ENCODE data around the gene ENTPD8. TPM values are rescaled to one million over a fixed set of nuclear protein-coding genes. Genes with fewer than 3 reads are reported as not detected.
A peak's percentile ranks its signal among the peaks of the same experiment; 100 is the strongest.
"Not testable (repeated sequence)": the region's sequence is repeated elsewhere in the genome, so short reads cannot be mapped to it uniquely, and the experiment has no call there.

The ENTPD8 gene
- total RNA-seq, 2 experiments from 2014 or later, result not detected

GRCh38 chr9:137422604-137423513, 18.3 kb downstream of the ENTPD8 start, which contains the start of the genes EXD3 and NOXA1:
EXD3 (minus strand) TSS chr9:137423162; CDS start chr9:137395357, 27,805 bp downstream.
NOXA1 (plus strand) TSS chr9:137423393; CDS start chr9:137423530, 137 bp downstream.
- H3K36me3 Mint-ChIP-seq, result peaks cover 2% of the 10 kb centered on the region
- peaks cover 11% of the 10 kb centered on the region for H3K27me3 Mint-ChIP-seq

GRCh38 chr9:137421838-137422603, 19.1 kb downstream of the ENTPD8 start:
- peaks cover 2% of the 10 kb centered on the region for H3K36me3 Mint-ChIP-seq
- H3K4me1 Mint-ChIP-seq, result peaks cover 13% of the 10 kb centered on the region
- no peaks in the 10 kb centered on the region for H3K9me3 Mint-ChIP-seq (ENCODE audit: low read depth)
- H3K27ac Mint-ChIP-seq, result peak overlapping the region; percentile 73
- no peak for ATAC-seq
- CTCF ChIA-PET, result interaction anchor here (0.8 to 4.3 kb wide), 19 partner anchors 8 to 167 kb away, joined by 3 to 59 read pairs (median 4); partner anchors contain the start of genes DPH7, NELFB and NSMF
- DNase-seq, result no peak
- H3K4me3 Mint-ChIP-seq, result peak overlapping the region; percentile 87
- peaks cover 11% of the 10 kb centered on the region for H3K27me3 Mint-ChIP-seq

More at GRCh38 chr9:137422604-137423513, 18.3 kb downstream of the ENTPD8 start, which contains the start of the genes EXD3 and NOXA1:
- peak; percentile 96 for ATAC-seq
- CTCF ChIA-PET, result interaction anchor here (0.6 to 4.3 kb wide), 32 partner anchors 9 to 1060 kb away, joined by 3 to 59 read pairs (median 4); partner anchors contain the start of genes DNLZ, DPH7, NELFB and NRARP
- peak; percentile 96 for DNase-seq
- Mint-ChIP-seq H3K27ac (peak within 1 kb of the TSS; percentile 73), H3K4me3 (peak within 1 kb of the TSS; percentile 87), H3K9me3 (ENCODE audit: low read depth) (no peaks in the 10 kb centered on the region), H3K4me1 (peaks cover 13% of the 10 kb centered on the region)

GRCh38 chr9:137417161-137418021, 23.8 kb downstream of the ENTPD8 start:
- peaks cover 2% of the 10 kb centered on the region for H3K36me3 Mint-ChIP-seq
- H3K4me3 Mint-ChIP-seq, result peak overlapping the region; percentile 40
- peaks cover 19% of the 10 kb centered on the region for H3K4me1 Mint-ChIP-seq
- H3K27me3 Mint-ChIP-seq, result no peaks in the 10 kb centered on the region
- ATAC-seq (peak; percentile 67), DNase-seq (no peak)
- no peak overlapping the region for H3K27ac Mint-ChIP-seq
- CTCF ChIA-PET, result interaction anchor here (1.0 kb wide), 1 partner anchor 135 kb away, joined by 4 read pairs; the partner anchor contains the start of gene MRPL41
- H3K9me3 Mint-ChIP-seq (ENCODE audit: low read depth), result no peaks in the 10 kb centered on the region

- ATAC-seq (no peak), DNase-seq (no peak)
- no peaks in the 10 kb centered on the region for H3K27me3 Mint-ChIP-seq
- no peak overlapping the region for H3K27ac Mint-ChIP-seq
- no peaks in the 10 kb centered on the region for H3K9me3 Mint-ChIP-seq (ENCODE audit: low read depth)
- no peaks in the 10 kb centered on the region for H3K36me3 Mint-ChIP-seq
- CTCF ChIA-PET, result no interaction called here
- peaks cover 16% of the 10 kb centered on the region for H3K4me1 Mint-ChIP-seq
- no peak overlapping the region for H3K4me3 Mint-ChIP-seq
Observed at GRCh38 chr9:137416563-137417151, 24.5 kb downstream of the ENTPD8 start.

- Mint-ChIP-seq H3K9me3 (ENCODE audit: low read depth) (no peaks in the 10 kb centered on the region), H3K4me1 (peaks cover 16% of the 10 kb centered on the region), H3K27ac (no peak overlapping the region), H3K4me3 (no peak overlapping the region), H3K27me3 (no peaks in the 10 kb centered on the region), H3K36me3 (no peaks in the 10 kb centered on the region)
- CTCF ChIA-PET, result no interaction called here
- ATAC-seq (no peak), DNase-seq (no peak)
Observed at GRCh38 chr9:137416006-137416562, 25.1 kb downstream of the ENTPD8 start.

GRCh38 chr9:137415451-137415850, 25.7 kb downstream of the ENTPD8 start:
- Mint-ChIP-seq H3K36me3 (no peaks in the 10 kb centered on the region), H3K9me3 (ENCODE audit: low read depth) (no peaks in the 10 kb centered on the region), H3K27me3 (no peaks in the 10 kb centered on the region), H3K4me1 (peaks cover 17% of the 10 kb centered on the region), H3K27ac (no peak overlapping the region), H3K4me3 (no peak overlapping the region)
- CTCF ChIA-PET, result no interaction called here
- DNase-seq (no peak), ATAC-seq (no peak)

- CTCF ChIA-PET, result interaction anchor here (1.0 to 2.3 kb wide), 3 partner anchors 11 to 123 kb away, joined by 3 to 12 read pairs (median 4); partner anchors contain the start of genes EXD3, NOXA1 and NRARP
- peaks cover 2% of the 10 kb centered on the region for H3K27me3 Mint-ChIP-seq
- no peaks in the 10 kb centered on the region for H3K9me3 Mint-ChIP-seq (ENCODE audit: low read depth)
- no peak for DNase-seq
- no peak overlapping the region for H3K4me3 Mint-ChIP-seq
- no peak for ATAC-seq
- peaks cover 20% of the 10 kb centered on the region for H3K4me1 Mint-ChIP-seq
- H3K36me3 Mint-ChIP-seq, result no peaks in the 10 kb centered on the region
- no peak overlapping the region for H3K27ac Mint-ChIP-seq
Observed at GRCh38 chr9:137412431-137412830, 28.7 kb downstream of the ENTPD8 start.

GRCh38 chr9:137411645-137412380, 29.3 kb downstream of the ENTPD8 start:
- H3K9me3 Mint-ChIP-seq (ENCODE audit: low read depth), result no peaks in the 10 kb centered on the region
- peak overlapping the region; percentile 15 for H3K27ac Mint-ChIP-seq
- H3K4me3 Mint-ChIP-seq, result no peak overlapping the region
- ATAC-seq (peak; percentile 24), DNase-seq (peak; percentile 75)
- H3K4me1 Mint-ChIP-seq, result peaks cover 20% of the 10 kb centered on the region
- CTCF ChIA-PET, result interaction anchor here (1.0 to 2.3 kb wide), 3 partner anchors 11 to 124 kb away, joined by 3 to 12 read pairs (median 4); partner anchors contain the start of genes EXD3, NOXA1 and NRARP
- no peaks in the 10 kb centered on the region for H3K36me3 Mint-ChIP-seq
- peaks cover 2% of the 10 kb centered on the region for H3K27me3 Mint-ChIP-seq

GRCh38 chr9:137411260-137411644, 29.9 kb downstream of the ENTPD8 start:
- Mint-ChIP-seq H3K27me3 (peaks cover 4% of the 10 kb centered on the region), H3K27ac (no peak overlapping the region), H3K9me3 (ENCODE audit: low read depth) (no peaks in the 10 kb centered on the region), H3K36me3 (no peaks in the 10 kb centered on the region), H3K4me1 (peaks cover 20% of the 10 kb centered on the region), H3K4me3 (no peak overlapping the region)
- ATAC-seq, result no peak
- DNase-seq, result no peak
- CTCF ChIA-PET, result interaction anchor here (1.7 to 2.3 kb wide), 2 partner anchors 12 to 124 kb away, joined by 4 to 12 read pairs; partner anchors contain the start of genes EXD3 and NOXA1

- Mint-ChIP-seq H3K27ac (no peak overlapping the region), H3K4me3 (no peak overlapping the region), H3K36me3 (no peaks in the 10 kb centered on the region), H3K4me1 (peaks cover 20% of the 10 kb centered on the region), H3K9me3 (ENCODE audit: low read depth) (no peaks in the 10 kb centered on the region), H3K27me3 (peaks cover 8% of the 10 kb centered on the region)
- no peak for DNase-seq
- CTCF ChIA-PET, result interaction anchor here (1.7 to 2.3 kb wide), 2 partner anchors 12 to 124 kb away, joined by 4 to 12 read pairs; partner anchors contain the start of genes EXD3 and NOXA1
- ATAC-seq, result no peak
Observed at GRCh38 chr9:137410891-137411249, 30.3 kb downstream of the ENTPD8 start.

- H3K27me3 Mint-ChIP-seq; H3K36me3 Mint-ChIP-seq; H3K9me3 Mint-ChIP-seq (ENCODE audit: low read depth); ATAC-seq; H3K27ac Mint-ChIP-seq; DNase-seq; H3K4me3 Mint-ChIP-seq: not testable (repeated sequence)
- CTCF ChIA-PET, result interaction anchor here (0.6 to 2.3 kb wide), 4 partner anchors 13 to 351 kb away, joined by 3 to 12 read pairs (median 4); partner anchors contain the start of genes EXD3 and NOXA1
- peaks cover 20% of the 10 kb centered on the region for H3K4me1 Mint-ChIP-seq
Observed at GRCh38 chr9:137410236-137410890, 30.8 kb downstream of the ENTPD8 start.

Measured in activated CD8-positive, alpha-beta memory T cell treated with anti-CD3 and anti-CD28 coated beads, Interleukin-2, amount 10 ng/mL, durations not matched to agents 7 days and 5 days (primary cell).